ENCODE measurements around the gene AFP. TPM values are rescaled to one million over a fixed set of nuclear protein-coding genes. Genes with fewer than 3 reads are reported as not detected.

The AFP gene
- total and polyA plus RNA-seq, 5 donors from 2014 or later = not detected

- no peak for ATAC-seq (ENCODE audit: low read depth in 2 of 2)
- H3K4me1 ChIP-seq (ENCODE audit: control insufficient read depth, insufficient read depth, low read length, poor library complexity, severe bottlenecking) = no peaks in the 10 kb centered on the region
- no peak for DNase-seq
- H3K36me3 ChIP-seq (ENCODE audit: control insufficient read depth, insufficient read depth, low read length) = no peaks in the 10 kb centered on the region
- H3K9me3 ChIP-seq (ENCODE audit: control insufficient read depth in 2 of 2, low read length in 2 of 2) = no peaks in the 10 kb centered on the region
- no peaks in the 10 kb centered on the region for H3K27me3 ChIP-seq (ENCODE audit: control insufficient read depth, insufficient read depth, low read length)
- Mint-ChIP-seq H3K27me3 (no peaks in the 10 kb centered on the region), H3K9me3 (peaks cover 0 to 2% (median 0%) of the 10 kb centered on the region in 7 donors), H3K4me1 (no peaks in the 10 kb centered on the region), H3K36me3 (no peaks in the 10 kb centered on the region), H3K27ac (no peak within 1 kb of the TSS), H3K4me3 (peak within 1 kb of the TSS in 1 of 4 donors; percentile 73)
- H3K4me3 ChIP-seq (ENCODE audit: low read depth, low read length) = no peak within 1 kb of the TSS
- H3K27ac ChIP-seq (ENCODE audit: insufficient read depth, low read length, poor library complexity, severe bottlenecking) = no peak within 1 kb of the TSS
Measured at GRCh38 chr4:73481358-73481757, 45.3 kb downstream of the AFP start, which contains the start of gene AFM. AFM (plus strand) TSS chr4:73481745; CDS start chr4:73481776, 31 bp downstream.

- no peaks in the 10 kb centered on the region for H3K4me1 Mint-ChIP-seq
- H3K27me3 Mint-ChIP-seq = no peaks in the 10 kb centered on the region
Measured at GRCh38 chr4:73485085-73485484, 49.1 kb downstream of the AFP start.

GRCh38 chr4:73485596-73485995 is 49.6 kb downstream of the AFP start:
- Mint-ChIP-seq H3K27me3 (no peaks in the 10 kb centered on the region), H3K36me3 (no peaks in the 10 kb centered on the region), H3K9me3 (peaks cover 0 to 3% (median 0%) of the 10 kb centered on the region in 7 donors), H3K4me3 (no peak overlapping the region), H3K4me1 (no peaks in the 10 kb centered on the region), H3K27ac (no peak overlapping the region)
- Histone ChIP-seq H3K27ac (ENCODE audit: insufficient read depth, low read length, poor library complexity, severe bottlenecking) (no peak overlapping the region), H3K36me3 (ENCODE audit: control insufficient read depth, insufficient read depth, low read length) (no peaks in the 10 kb centered on the region), H3K4me3 (ENCODE audit: low read depth, low read length) (no peak overlapping the region), H3K4me1 (ENCODE audit: control insufficient read depth, insufficient read depth, low read length, poor library complexity, severe bottlenecking) (no peaks in the 10 kb centered on the region), H3K9me3 (ENCODE audit: control insufficient read depth in 2 of 2, low read length in 2 of 2) (no peaks in the 10 kb centered on the region), H3K27me3 (ENCODE audit: control insufficient read depth, insufficient read depth, low read length) (no peaks in the 10 kb centered on the region)
- no peak for ATAC-seq (ENCODE audit: low read depth in 2 of 2)
- DNase-seq = no peak

More at GRCh38 chr4:73485085-73485484, 49.1 kb downstream of the AFP start:
- Mint-ChIP-seq H3K27ac (no peak overlapping the region), H3K36me3 (no peaks in the 10 kb centered on the region), H3K4me3 (no peak overlapping the region), H3K9me3 (peaks cover 0 to 3% (median 0%) of the 10 kb centered on the region in 7 donors)
- no peak for DNase-seq
- H3K36me3 ChIP-seq (ENCODE audit: control insufficient read depth, insufficient read depth, low read length) = no peaks in the 10 kb centered on the region
- no peak overlapping the region for H3K4me3 ChIP-seq (ENCODE audit: low read depth, low read length)
- no peaks in the 10 kb centered on the region for H3K27me3 ChIP-seq (ENCODE audit: control insufficient read depth, insufficient read depth, low read length)
- no peak for ATAC-seq (ENCODE audit: low read depth in 2 of 2)
- no peaks in the 10 kb centered on the region for H3K9me3 ChIP-seq (ENCODE audit: control insufficient read depth in 2 of 2, low read length in 2 of 2)
- no peak overlapping the region for H3K27ac ChIP-seq (ENCODE audit: insufficient read depth, low read length, poor library complexity, severe bottlenecking)
- no peaks in the 10 kb centered on the region for H3K4me1 ChIP-seq (ENCODE audit: control insufficient read depth, insufficient read depth, low read length, poor library complexity, severe bottlenecking)

- Histone ChIP-seq H3K4me3 (ENCODE audit: low read depth, low read length) (no peak overlapping the region), H3K27me3 (ENCODE audit: control insufficient read depth, insufficient read depth, low read length) (no peaks in the 10 kb centered on the region), H3K4me1 (ENCODE audit: control insufficient read depth, insufficient read depth, low read length, poor library complexity, severe bottlenecking) (no peaks in the 10 kb centered on the region), H3K9me3 (ENCODE audit: control insufficient read depth in 2 of 2, low read length in 2 of 2) (no peaks in the 10 kb centered on the region), H3K36me3 (ENCODE audit: control insufficient read depth, insufficient read depth, low read length) (no peaks in the 10 kb centered on the region), H3K27ac (ENCODE audit: insufficient read depth, low read length, poor library complexity, severe bottlenecking) (no peak overlapping the region)
- DNase-seq (no peak), ATAC-seq (ENCODE audit: low read depth in 2 of 2) (no peak)
- no peak overlapping the region for H3K27ac Mint-ChIP-seq
- no peaks in the 10 kb centered on the region for H3K36me3 Mint-ChIP-seq
- H3K9me3 Mint-ChIP-seq = peaks cover 0 to 3% (median 0%) of the 10 kb centered on the region in 7 donors
- no peaks in the 10 kb centered on the region for H3K4me1 Mint-ChIP-seq
- no peaks in the 10 kb centered on the region for H3K27me3 Mint-ChIP-seq
- no peak overlapping the region for H3K4me3 Mint-ChIP-seq
Measured at GRCh38 chr4:73486497-73486896, 50.5 kb downstream of the AFP start.

- Mint-ChIP-seq H3K27me3 (no peaks in the 10 kb centered on the region), H3K9me3 (peaks cover 0 to 3% (median 0%) of the 10 kb centered on the region in 7 donors), H3K4me3 (no peak overlapping the region), H3K27ac (no peak overlapping the region), H3K36me3 (no peaks in the 10 kb centered on the region), H3K4me1 (no peaks in the 10 kb centered on the region)
- no peaks in the 10 kb centered on the region for H3K9me3 ChIP-seq (ENCODE audit: control insufficient read depth in 2 of 2, low read length in 2 of 2)
- ATAC-seq (ENCODE audit: low read depth in 2 of 2) (no peak), DNase-seq (no peak)
- no peak overlapping the region for H3K4me3 ChIP-seq (ENCODE audit: low read depth, low read length)
- no peak overlapping the region for H3K27ac ChIP-seq (ENCODE audit: insufficient read depth, low read length, poor library complexity, severe bottlenecking)
- no peaks in the 10 kb centered on the region for H3K4me1 ChIP-seq (ENCODE audit: control insufficient read depth, insufficient read depth, low read length, poor library complexity, severe bottlenecking)
- no peaks in the 10 kb centered on the region for H3K27me3 ChIP-seq (ENCODE audit: control insufficient read depth, insufficient read depth, low read length)
- H3K36me3 ChIP-seq (ENCODE audit: control insufficient read depth, insufficient read depth, low read length) = no peaks in the 10 kb centered on the region
Measured at GRCh38 chr4:73487233-73487632, 51.2 kb downstream of the AFP start.

- H3K27me3 ChIP-seq (ENCODE audit: control insufficient read depth, insufficient read depth, low read length) = no peaks in the 10 kb centered on the region
- Mint-ChIP-seq H3K4me1 (peaks cover 0 to 2% (median 0%) of the 10 kb centered on the region in 4 donors), H3K27me3 (no peaks in the 10 kb centered on the region), H3K9me3 (peaks cover 0 to 6% (median 0%) of the 10 kb centered on the region in 7 donors), H3K36me3 (no peaks in the 10 kb centered on the region), H3K27ac (no peak overlapping the region), H3K4me3 (no peak overlapping the region)
- ATAC-seq (ENCODE audit: low read depth in 2 of 2) = no peak
- DNase-seq = no peak
- H3K27ac ChIP-seq (ENCODE audit: insufficient read depth, low read length, poor library complexity, severe bottlenecking) = no peak overlapping the region
- H3K9me3 ChIP-seq (ENCODE audit: control insufficient read depth in 2 of 2, low read length in 2 of 2) = no peaks in the 10 kb centered on the region
- H3K4me3 ChIP-seq (ENCODE audit: low read depth, low read length) = no peak overlapping the region
- no peaks in the 10 kb centered on the region for H3K36me3 ChIP-seq (ENCODE audit: control insufficient read depth, insufficient read depth, low read length)
- H3K4me1 ChIP-seq (ENCODE audit: control insufficient read depth, insufficient read depth, low read length, poor library complexity, severe bottlenecking) = no peaks in the 10 kb centered on the region
Measured at GRCh38 chr4:73499996-73500765, 64.2 kb downstream of the AFP start.

- H3K27me3 ChIP-seq (ENCODE audit: control insufficient read depth, insufficient read depth, low read length) = no peaks in the 10 kb centered on the region
- H3K27ac ChIP-seq (ENCODE audit: insufficient read depth, low read length, poor library complexity, severe bottlenecking) = no peak overlapping the region
- H3K4me1 ChIP-seq (ENCODE audit: control insufficient read depth, insufficient read depth, low read length, poor library complexity, severe bottlenecking) = no peaks in the 10 kb centered on the region
- Mint-ChIP-seq H3K4me3 (no peak overlapping the region), H3K9me3 (peaks cover 0 to 6% (median 0%) of the 10 kb centered on the region in 7 donors), H3K27ac (no peak overlapping the region), H3K36me3 (no peaks in the 10 kb centered on the region), H3K27me3 (no peaks in the 10 kb centered on the region), H3K4me1 (peaks cover 0 to 2% (median 0%) of the 10 kb centered on the region in 4 donors)
- no peak overlapping the region for H3K4me3 ChIP-seq (ENCODE audit: low read depth, low read length)
- ATAC-seq (ENCODE audit: low read depth in 2 of 2) (no peak), DNase-seq (no peak)
- H3K36me3 ChIP-seq (ENCODE audit: control insufficient read depth, insufficient read depth, low read length) = no peaks in the 10 kb centered on the region
- H3K9me3 ChIP-seq (ENCODE audit: control insufficient read depth in 2 of 2, low read length in 2 of 2) = no peaks in the 10 kb centered on the region
Measured at GRCh38 chr4:73501664-73502265, 65.7 kb downstream of the AFP start.
